ENCODE data around the gene TTC8. TPM values are rescaled to one million over a fixed set of nuclear protein-coding genes. Genes with fewer than 3 reads are reported as not detected.

The TTC8 gene
- total and polyA plus RNA-seq, 10 donors, result 4.5 to 23.6 (median 11.0) TPM

DNA sequence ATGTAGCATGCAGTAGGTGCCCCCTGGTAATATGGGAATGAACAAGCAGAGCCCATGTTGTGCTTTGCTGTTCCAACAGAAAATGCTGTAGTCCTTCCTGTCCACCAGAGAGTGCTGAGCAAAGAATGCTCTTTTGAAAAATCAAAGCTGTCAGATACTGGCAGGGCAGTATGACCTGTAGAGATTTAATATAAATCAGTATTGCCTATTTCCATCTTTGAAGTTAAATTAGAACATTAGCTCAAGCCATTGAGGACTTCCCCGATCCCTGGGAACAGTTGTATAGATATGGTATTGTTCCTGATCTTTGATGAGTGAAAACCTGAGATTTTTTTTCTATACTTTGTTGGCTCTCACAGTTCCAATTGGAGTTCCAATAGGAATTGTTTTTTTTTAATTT lies 13.0 kb downstream of the TTC8 start:
- intact Hi-C loops (cut with DNase I; ENCODE audit: low total_unique reads), result no loop called here
- Histone ChIP-seq H3K27me3 (replicated peaks in 1 of 7) (no peaks in the 10 kb centered on the region), H3K4me3 (no peak overlapping the region), H3K9me3 (no peaks in the 10 kb centered on the region), H3K36me3 (peaks cover 0 to 18% (median 0%) of the 10 kb centered on the region in 6 donors), H3K27ac (no peak overlapping the region), H3K4me1 (peaks cover 0 to 6% (median 2%) of the 10 kb centered on the region in 6 donors)
- WGBS, 5 donors, result 91 to 100% (median 100%) methylated on average over 1 of the region's 1 CpG
- no peak for DNase-seq
- no peak for TF ChIP-seq POLR2A (IDR thresholded peaks at IDR 0.05)
- no peak for TF ChIP-seq POLR2AphosphoS5 (IDR thresholded peaks at IDR 0.05)
- TF ChIP-seq, protein P1, sequence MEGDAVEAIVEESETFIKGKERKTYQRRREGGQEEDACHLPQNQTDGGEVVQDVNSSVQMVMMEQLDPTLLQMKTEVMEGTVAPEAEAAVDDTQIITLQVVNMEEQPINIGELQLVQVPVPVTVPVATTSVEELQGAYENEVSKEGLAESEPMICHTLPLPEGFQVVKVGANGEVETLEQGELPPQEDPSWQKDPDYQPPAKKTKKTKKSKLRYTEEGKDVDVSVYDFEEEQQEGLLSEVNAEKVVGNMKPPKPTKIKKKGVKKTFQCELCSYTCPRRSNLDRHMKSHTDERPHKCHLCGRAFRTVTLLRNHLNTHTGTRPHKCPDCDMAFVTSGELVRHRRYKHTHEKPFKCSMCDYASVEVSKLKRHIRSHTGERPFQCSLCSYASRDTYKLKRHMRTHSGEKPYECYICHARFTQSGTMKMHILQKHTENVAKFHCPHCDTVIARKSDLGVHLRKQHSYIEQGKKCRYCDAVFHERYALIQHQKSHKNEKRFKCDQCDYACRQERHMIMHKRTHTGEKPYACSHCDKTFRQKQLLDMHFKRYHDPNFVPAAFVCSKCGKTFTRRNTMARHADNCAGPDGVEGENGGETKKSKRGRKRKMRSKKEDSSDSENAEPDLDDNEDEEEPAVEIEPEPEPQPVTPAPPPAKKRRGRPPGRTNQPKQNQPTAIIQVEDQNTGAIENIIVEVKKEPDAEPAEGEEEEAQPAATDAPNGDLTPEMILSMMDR (IDR thresholded peaks at IDR 0.05 in 8 of 11, conservative IDR thresholded peaks at IDR 0.05 in 3 of 11), result no peak

DNA sequence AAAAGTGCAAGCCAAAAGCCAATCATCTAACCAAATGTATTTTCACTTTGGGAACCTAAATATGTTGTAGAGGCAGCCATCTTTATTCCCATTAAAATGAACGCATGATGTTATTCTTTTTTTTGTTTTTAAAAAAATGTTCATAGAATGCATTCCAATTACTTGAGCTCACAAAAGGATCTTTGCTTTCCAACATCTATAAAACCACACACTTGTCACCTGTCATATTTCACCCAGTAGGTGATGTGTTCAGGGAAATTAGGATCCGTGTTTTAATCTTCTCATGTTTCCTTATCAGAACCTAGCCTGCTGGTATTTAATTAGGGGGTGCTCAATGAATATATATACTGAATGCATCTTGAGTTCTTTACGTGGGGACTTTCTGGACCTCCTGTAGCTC lies 13.6 kb downstream of the TTC8 start:
- 88 to 97% (median 94%) methylated on average over 3 of the region's 3 CpGs for WGBS, 5 donors
- peaks cover 0 to 6% (median 2%) of the 10 kb centered on the region in 6 donors for H3K4me1 ChIP-seq
- intact Hi-C loops (cut with DNase I; ENCODE audit: low total_unique reads), result no loop called here

DNA sequence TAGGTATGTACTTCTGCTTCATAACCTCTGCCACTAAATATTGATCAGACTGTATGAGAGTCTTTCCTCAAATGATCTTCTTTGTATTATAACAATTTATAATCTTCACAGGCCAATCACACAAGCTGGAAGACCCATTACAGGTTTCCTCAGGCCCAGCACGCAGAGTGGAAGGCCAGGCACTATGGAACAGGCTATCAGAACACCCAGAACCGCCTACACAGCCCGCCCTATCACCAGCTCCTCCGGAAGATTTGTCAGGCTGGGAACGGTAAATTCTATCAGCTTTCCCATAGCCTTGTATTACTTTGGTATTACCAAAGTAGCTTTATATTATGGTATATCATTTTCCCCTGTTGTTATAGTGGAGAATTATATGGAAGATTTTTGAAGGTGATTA lies 16.5 kb downstream of the TTC8 start:
- Histone ChIP-seq H3K27ac (no peak overlapping the region), H3K36me3 (peaks cover 0 to 25% (median 0%) of the 10 kb centered on the region in 6 donors), H3K9me3 (no peaks in the 10 kb centered on the region), H3K4me3 (no peak overlapping the region), H3K27me3 (replicated peaks in 1 of 7) (no peaks in the 10 kb centered on the region), H3K4me1 (no peaks in the 10 kb centered on the region)
- intact Hi-C loops (cut with DNase I; ENCODE audit: low total_unique reads), result no loop called here
- TF ChIP-seq POLR2AphosphoS5 (IDR thresholded peaks at IDR 0.05) (no peak), POLR2A (IDR thresholded peaks at IDR 0.05) (no peak)
- no peak for DNase-seq
- WGBS, 5 donors, result 90 to 95% (median 95%) methylated on average over 5 of the region's 5 CpGs

More for the DNA sequence above, 13.6 kb downstream of the TTC8 start:
- no peaks in the 10 kb centered on the region for H3K27me3 ChIP-seq (replicated peaks in 1 of 7)
- DNase-seq, result no peak
- no peaks in the 10 kb centered on the region for H3K9me3 ChIP-seq
- no peak overlapping the region for H3K27ac ChIP-seq
- peaks cover 0 to 20% (median 0%) of the 10 kb centered on the region in 6 donors for H3K36me3 ChIP-seq
- TF ChIP-seq POLR2A (IDR thresholded peaks at IDR 0.05) (no peak), POLR2AphosphoS5 (IDR thresholded peaks at IDR 0.05) (no peak)
- TF ChIP-seq, protein P1 (IDR thresholded peaks at IDR 0.05 in 8 of 11, conservative IDR thresholded peaks at IDR 0.05 in 3 of 11), result no peak
- H3K4me3 ChIP-seq, result no peak overlapping the region

DNA sequence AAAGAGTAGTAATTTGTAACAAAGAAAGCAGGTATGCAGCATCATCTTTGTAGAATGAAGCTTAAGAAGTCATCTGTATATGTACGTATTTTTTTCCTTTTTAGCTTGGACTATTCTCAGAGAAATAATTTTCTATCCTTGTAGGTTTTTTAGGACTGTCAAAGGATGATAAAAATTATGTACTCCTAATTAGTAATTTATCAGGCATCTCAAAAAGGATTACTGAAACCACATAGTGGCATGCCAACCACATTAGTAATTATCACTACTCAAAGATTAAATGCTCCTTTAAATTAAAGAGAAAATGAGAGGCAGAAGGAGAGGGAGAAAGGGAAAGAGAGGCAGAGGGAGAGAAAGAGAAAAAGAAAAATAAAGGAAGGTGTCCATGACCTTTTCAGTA lies 17.3 kb downstream of the TTC8 start:
- intact Hi-C loops (cut with DNase I; ENCODE audit: low total_unique reads), result no loop called here
- Histone ChIP-seq H3K36me3 (peaks cover 0 to 25% (median 0%) of the 10 kb centered on the region in 6 donors), H3K27ac (no peak overlapping the region), H3K9me3 (no peaks in the 10 kb centered on the region), H3K4me3 (no peak overlapping the region), H3K4me1 (no peaks in the 10 kb centered on the region), H3K27me3 (replicated peaks in 1 of 7) (no peaks in the 10 kb centered on the region)
- DNase-seq, result no peak
- TF ChIP-seq POLR2A (IDR thresholded peaks at IDR 0.05) (no peak), POLR2AphosphoS5 (IDR thresholded peaks at IDR 0.05) (no peak)
- TF ChIP-seq, protein P1 (IDR thresholded peaks at IDR 0.05 in 8 of 11, conservative IDR thresholded peaks at IDR 0.05 in 3 of 11), result no peak
- 80 to 98% (median 93%) methylated on average over 1 of the region's 1 CpG for WGBS, 5 donors

DNA sequence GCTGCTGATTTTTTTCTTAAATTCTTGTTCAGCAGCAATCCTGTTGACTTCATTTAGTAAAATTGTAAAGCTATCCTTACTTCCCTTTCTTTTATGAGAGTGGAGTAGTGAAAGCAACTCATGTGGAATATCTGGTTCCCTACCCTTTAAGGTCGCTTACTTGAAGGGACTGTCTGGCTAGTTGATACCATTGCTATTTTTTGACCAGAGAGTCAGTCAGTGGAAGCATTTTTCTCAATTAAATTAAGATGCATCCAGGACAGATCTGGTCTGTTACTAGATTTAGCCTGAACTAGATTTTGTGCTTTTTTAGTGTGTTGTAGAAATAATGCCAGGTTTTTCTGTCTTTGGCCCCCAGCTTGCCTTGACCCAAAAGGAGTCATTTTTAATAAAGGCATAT lies 18.0 kb downstream of the TTC8 start:
- WGBS, 5 donors, result 82 to 92% (median 86%) methylated on average over 1 of the region's 1 CpG
- intact Hi-C loops (cut with DNase I; ENCODE audit: low total_unique reads), result no loop called here

More for the DNA sequence above, 18.0 kb downstream of the TTC8 start:
- H3K4me3 ChIP-seq, result no peak overlapping the region
- DNase-seq, result no peak
- H3K27me3 ChIP-seq (replicated peaks in 1 of 7), result no peaks in the 10 kb centered on the region
- no peaks in the 10 kb centered on the region for H3K9me3 ChIP-seq
- no peaks in the 10 kb centered on the region for H3K4me1 ChIP-seq
- peaks cover 0 to 25% (median 0%) of the 10 kb centered on the region in 6 donors for H3K36me3 ChIP-seq
- no peak overlapping the region for H3K27ac ChIP-seq
- TF ChIP-seq POLR2A (IDR thresholded peaks at IDR 0.05) (no peak), POLR2AphosphoS5 (IDR thresholded peaks at IDR 0.05) (no peak)
- TF ChIP-seq, protein P1 (IDR thresholded peaks at IDR 0.05 in 8 of 11, conservative IDR thresholded peaks at IDR 0.05 in 3 of 11), result no peak
